C4-2B (cell line): Measurements from ENCODE around the gene NUP93.

Experiments
- H3K27ac ChIP-seq: fragments of 450-650 bp; 2 replicates; pipeline ENCODE4 v1.5.1; 2017
- CTCF ChIP-seq: fragments of 450-650 bp; conservative IDR thresholded peaks from 2 replicates; pipeline ENCODE4 v1.5.1; 2017; ENCODE audit warnings: mild to moderate bottlenecking
- ZFX ChIP-seq: fragments of 450-650 bp; IDR thresholded peaks from 2 replicates; pipeline ENCODE4 v1.6.1; 2017

The NUP93 gene

GRCh38 chr16:56877486-56878182 lies 147.7 kb downstream of the NUP93 start:
- TF ChIP-seq CTCF (no peak), ZFX (no peak)

DNA sequence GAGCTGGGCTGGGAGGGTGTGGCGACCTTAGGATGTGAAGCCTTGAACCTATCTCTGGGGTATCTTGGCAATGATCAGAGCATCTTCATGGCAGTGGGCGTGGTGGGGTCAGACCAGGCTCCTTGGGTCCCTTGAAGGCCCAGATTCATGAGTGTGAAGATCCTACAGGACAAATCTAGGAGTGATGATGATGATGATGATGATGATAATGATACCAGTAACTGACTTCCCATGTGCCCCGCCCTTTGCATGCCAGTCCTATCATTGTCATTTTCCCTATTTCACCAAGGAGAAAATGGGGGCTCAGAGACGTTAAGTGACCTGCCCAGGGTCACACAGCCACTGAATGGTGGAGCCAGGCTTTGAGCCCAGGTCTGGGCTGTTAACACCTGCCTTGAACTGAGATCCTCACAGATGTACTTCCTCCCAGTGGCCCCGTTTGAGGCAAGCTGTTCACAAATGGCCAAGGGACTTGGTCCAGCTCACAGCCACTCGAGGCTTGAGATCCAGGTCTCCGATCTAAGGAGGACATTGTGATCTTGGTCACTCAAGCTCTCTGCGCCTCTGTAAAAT lies 148.4 kb downstream of the NUP93 start:
- TF ChIP-seq ZFX (no peak), CTCF (no peak)
- H3K27ac ChIP-seq: no peak overlapping the region

More at GRCh38 chr16:56877486-56878182, 147.7 kb downstream of the NUP93 start:
- H3K27ac ChIP-seq: no peak overlapping the region

DNA sequence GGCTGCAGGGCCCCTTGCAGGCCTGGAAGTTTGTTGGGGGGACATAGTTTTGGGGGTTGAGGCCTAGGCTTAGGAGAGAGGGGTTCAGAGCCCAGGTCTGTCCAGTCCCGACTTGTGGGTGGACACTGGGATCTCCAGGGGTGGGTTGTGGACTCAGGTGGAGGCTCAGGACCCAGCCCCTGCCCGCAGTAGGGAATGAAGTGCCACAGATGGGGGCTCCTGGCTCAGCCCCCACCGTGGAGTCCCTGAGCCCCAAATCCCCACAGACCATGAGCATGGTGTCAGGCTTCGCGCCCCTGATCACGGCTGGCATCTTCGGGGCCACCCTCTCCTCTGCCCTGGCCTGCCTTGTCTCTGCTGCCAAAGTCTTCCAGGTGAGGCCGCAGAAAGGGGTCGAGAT lies 149.3 kb downstream of the NUP93 start:
- TF ChIP-seq CTCF: no peak
- no peak for TF ChIP-seq ZFX
- no peak overlapping the region for H3K27ac ChIP-seq

DNA sequence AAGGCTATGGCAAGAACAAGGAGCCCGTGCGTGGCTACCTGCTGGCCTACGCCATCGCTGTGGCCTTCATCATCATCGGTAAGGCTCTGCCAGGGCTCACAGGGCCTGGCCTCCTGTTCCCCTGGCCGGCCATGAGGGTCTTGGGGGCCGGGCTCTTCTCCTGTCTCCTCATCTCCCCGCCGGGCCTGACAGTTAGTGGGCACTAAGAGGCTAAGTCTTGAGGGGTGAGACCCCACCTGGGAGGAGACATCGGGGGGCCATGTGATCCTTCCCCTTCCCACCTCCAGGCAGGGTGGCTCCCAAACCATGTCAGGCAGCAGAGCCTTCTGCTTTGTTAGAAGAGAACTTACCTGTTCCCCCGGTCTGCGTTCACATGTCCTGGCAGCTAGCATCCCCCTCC lies 150.2 kb downstream of the NUP93 start:
- no peak for TF ChIP-seq CTCF
- TF ChIP-seq ZFX: no peak
- no peak overlapping the region for H3K27ac ChIP-seq

- no peak for TF ChIP-seq CTCF
- no peak for TF ChIP-seq ZFX
- no peak overlapping the region for H3K27ac ChIP-seq
Measured at GRCh38 chr16:56880685-56881084, 150.8 kb downstream of the NUP93 start.

GRCh38 chr16:56882077-56882800 lies 152.3 kb downstream of the NUP93 start:
- no peak for TF ChIP-seq CTCF
- no peak for TF ChIP-seq ZFX
- H3K27ac ChIP-seq: no peak overlapping the region

DNA sequence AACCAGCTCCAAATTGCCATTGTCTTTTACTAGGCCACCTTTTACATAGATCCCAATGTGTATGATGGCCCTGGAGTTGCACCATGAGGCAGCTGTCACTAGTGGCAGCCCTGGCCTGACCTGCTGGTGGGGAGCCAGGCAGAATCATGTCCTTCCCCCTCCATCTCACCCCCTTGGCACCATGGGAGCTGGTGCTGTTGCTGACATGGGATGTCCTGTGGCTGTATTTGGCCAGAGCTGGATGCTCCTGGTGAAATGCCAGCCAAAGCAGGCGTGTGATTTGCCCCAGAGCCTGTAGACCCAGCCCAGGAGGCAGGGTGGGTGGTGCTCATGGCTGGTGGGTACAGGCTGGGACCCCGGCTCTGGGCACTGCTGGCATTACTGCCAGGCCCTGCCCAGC lies 153.7 kb downstream of the NUP93 start:
- TF ChIP-seq ZFX (no peak), CTCF (no peak)

More for the DNA sequence above, 153.7 kb downstream of the NUP93 start:
- H3K27ac ChIP-seq: no peak overlapping the region
